ENCODE data around the gene ELOA2. TPM values are rescaled to one million over a fixed set of nuclear protein-coding genes. Genes with fewer than 3 reads are reported as not detected.
"Not testable (repeated sequence)": the region's sequence is repeated elsewhere in the genome, so short reads cannot be mapped to it uniquely, and the experiment has no call there.

The ELOA2 gene, protein sequence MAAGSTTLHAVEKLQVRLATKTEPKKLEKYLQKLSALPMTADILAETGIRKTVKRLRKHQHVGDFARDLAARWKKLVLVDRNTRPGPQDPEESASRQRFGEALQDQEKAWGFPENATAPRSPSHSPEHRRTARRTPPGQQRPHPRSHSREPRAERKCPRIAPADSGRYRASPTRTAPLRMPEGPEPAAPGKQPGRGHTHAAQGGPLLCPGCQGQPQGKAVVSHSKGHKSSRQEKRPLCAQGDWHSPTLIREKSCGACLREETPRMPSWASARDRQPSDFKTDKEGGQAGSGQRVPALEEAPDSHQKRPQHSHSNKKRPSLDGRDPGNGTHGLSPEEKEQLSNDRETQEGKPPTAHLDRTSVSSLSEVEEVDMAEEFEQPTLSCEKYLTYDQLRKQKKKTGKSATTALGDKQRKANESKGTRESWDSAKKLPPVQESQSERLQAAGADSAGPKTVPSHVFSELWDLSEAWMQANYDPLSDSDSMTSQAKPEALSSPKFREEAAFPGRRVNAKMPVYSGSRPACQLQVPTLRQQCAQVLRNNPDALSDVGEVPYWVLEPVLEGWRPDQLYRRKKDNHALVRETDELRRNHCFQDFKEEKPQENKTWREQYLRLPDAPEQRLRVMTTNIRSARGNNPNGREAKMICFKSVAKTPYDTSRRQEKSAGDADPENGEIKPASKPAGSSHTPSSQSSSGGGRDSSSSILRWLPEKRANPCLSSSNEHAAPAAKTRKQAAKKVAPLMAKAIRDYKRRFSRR
- not detected for total RNA-seq

DNA sequence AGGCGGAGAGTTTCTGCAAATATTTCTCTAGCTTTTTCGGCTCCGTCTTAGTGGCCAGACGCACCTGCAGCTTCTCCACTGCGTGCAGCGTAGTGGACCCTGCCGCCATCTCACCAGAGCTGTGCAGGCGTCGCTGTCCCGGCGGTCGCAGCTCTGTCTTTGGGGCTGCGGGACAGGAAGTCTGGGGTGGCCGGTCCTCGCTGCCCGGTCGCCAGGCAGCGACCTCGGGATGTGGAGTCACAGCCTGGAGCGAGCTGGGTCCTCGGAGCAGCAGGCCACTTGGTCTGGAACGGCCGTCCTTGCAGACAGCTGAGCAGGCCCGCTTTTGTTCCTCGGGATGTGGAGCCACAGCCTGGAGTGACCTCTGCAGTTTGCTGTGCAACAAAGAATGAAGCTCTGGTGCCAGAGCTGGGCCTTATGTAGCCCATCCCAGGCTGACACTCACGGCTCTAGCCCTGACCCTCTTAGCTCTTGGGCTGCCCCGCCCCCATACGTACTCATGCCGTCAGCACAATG is at the start of gene ELOA2:
ELOA2 (minus strand) TSS at position 466 of the 516 bp plus-strand sequence; CDS start at position 109, 357 bp downstream.
- DNase-seq: no peak

DNA sequence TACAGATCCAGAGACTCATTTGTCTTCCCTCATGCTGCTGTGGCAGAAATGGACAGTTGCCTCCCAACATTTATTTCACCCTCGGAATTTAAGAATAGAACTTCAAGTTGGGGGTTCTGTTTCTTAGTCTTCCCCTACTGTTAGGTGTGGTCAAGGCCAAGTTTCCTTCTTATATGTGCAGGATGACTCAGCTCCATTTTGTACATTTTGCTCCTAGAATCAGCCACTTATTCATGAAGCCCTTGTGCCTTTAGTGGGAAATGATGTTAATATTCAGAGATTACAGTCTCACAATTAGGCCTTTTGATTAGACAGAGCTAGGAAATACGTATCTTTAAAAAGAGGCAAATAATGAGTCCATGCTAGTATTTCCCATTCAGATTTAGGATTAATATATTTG is 46.2 kb upstream of the ELOA2 start:
- no peak for DNase-seq

DNA sequence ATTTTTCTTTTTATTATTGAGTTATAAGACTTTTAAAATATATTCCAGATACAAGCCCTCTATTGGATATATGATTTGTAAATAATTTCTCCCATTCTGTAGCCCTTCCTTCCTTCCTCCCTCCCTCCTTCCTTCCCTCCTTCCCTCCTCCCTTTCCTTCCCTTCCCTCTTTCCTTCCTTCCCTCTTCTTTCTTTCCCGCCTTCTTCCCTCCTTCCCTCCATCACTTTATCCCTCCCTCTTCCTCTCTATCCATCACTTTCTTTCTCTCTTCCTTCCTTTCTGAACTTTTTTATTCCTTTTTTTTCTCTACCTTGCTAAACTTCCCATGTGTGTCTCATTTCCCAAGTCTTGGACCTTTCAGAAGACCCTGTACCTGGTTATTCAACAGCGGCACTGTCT is 45.5 kb upstream of the ELOA2 start:
- no peak for DNase-seq

DNA sequence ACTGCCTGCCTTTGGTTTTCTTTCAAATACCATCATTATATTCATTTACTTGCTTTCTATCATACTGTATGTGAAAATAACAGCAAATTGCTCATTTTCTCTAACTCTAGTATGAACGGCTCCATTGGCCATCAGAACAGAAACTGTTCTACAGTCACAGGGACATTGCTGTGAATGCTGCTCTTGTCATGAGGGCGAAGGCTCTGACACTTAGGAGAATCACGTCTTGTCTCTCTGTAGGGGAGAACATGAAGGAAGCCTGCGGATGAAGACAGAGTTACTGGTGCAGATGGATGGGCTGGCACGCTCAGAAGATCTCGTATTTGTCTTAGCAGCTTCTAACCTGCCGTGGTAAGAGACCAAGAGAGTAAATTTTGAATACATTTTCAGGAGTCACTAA is 41.7 kb upstream of the ELOA2 start:
- DNase-seq: no peak

DNA sequence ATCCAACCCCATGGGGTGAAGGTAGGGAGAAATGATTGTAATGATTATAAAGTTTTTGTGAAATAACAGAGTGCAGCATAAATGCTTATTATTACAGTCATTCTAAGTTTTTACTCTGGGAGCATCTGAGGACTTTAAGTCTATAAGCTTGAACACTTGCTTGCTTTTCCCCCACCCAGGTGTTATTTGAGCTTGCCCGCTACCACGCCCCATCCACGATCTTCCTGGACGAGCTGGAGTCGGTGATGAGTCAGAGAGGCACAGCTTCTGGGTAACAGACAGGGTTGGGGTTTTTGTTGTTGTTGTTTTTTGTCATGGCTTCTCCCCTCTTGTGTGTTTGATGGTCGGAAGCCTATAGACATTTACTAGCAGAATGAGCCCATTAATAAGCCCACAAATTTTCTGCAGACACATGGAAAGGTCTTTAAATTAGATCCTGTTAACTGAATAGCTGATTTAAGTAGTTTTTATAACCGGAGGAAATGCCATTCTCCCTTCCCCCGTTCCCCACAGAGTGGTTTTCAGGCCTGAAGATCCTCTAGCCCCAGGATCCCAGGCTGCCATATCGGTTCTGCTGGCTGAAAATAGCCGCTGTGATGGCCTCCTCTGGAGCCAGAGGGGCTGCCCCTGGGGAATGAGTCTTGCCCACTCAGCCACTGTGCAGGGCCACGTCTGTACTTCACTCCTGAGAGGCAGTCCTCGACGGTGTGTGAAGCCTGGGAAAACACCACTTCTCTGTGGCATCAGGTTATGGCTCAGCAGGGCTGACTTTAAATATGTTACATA is 39.9 kb upstream of the ELOA2 start:
- DNase-seq: no peak

DNA sequence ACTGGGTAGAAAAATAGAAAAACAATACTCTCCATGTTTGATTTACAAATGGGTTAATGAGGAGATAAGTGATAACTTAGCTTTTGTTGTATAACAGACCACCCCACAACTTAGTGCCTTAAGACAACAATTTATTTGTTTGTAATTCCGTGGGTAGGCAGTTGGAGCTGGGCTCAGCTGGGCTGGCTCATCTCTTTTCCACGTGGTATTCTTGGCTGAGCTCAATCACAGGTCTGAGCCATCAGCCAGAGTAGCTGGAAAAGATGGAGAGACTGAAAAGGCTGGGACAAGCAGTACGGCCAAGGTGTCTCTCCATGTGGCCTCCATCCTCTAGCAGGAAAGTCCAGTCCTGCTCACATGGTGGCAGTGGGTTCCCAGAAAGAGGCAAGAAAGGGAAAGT is 32.2 kb upstream of the ELOA2 start:
- DNase-seq: no peak

DNA sequence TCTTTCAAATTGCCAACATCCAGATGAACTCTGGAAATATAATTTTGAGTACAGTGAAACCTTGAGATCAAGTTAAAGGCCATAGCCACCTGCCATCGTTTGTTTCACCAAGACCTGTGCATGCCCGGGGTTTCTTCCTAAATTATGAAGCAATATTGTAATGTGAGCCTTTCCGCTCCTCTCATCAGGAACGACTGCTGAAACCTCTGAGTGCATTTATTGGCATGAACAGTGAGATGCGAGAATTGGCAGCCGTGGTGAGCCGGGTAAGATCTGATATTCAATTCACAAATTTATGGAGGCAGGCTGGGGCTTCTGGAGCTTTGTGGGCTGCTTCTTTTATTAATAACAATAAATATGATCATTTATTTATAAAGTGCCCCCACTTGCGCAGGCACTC is 27.7 kb upstream of the ELOA2 start:
- no peak for DNase-seq

DNA sequence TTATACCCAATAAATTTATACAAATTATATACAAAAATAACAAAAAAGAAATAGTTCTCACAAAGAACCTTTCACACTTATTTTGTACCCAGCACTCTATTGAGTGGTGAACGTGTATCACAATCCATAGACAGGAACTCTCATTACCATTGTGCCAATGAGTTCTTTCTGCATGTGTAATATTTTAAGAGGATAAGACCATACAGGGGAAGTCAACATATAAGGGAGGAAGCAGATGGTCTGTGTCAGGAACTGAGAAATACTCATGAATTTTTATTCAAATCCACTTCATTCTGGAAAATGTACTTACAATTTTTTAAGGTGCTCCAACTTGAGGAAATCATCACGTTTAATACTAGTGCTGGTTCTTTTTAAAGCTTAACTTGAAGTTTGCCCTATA is 27.1 kb upstream of the ELOA2 start:
- DNase-seq: no peak

DNA sequence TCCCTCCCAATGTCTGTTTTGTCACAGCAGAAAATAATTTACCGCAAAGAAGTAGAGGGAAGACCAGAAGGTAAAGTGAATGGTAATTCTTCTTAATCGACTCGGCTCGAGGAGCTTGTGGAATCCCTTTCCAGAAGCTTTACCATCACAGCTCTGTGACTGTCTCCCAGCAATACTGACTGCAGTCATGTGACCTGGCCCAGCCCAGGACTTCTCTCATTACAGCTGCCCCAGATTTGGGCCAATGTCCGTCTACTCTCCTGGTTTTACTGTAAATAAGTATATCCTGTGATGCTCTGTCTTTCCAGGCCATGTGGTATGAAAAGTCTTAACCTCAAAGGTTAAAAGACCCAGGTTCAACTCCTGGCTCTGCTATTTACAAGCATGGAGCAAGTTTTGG is 18.9 kb upstream of the ELOA2 start:
- no peak for DNase-seq

DNA sequence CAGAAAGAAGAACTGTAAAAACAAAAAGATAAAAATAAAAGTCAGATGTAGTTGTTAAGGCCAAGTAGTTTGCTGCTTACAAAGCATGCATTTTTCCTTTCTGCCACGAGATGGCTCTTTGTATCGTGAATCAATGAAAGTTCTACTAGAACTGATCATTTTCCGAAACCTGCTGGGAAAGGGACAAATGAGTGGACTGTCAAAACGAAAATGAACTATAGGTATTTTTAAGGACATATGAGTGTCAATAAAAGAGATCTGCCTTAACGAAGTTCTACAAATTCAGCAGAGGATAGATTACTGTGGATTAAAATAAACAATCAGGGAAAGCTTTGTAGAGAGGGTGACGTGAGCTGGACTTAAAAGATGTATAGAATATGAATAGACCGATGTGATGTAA is 15.0 kb upstream of the ELOA2 start:
- peak; percentile 14 for DNase-seq

DNA sequence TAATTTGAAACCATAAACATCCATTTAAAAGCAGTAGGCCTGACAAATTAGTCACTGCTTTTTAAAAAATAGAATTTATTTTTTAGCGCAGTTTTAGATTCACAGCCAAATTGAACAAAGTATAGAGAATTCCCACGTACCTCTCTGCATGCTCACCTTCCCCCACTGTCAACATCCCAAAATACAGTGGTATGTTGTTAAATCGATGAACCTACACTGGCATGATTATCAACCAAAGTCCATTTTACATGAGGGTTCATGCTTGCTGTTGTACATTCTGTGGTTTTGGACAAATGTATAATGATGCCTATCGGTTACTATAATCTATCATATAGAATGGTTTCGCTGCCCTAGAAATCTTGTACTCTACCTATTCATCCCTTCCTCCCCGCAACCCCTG is 5.6 kb upstream of the ELOA2 start:
- no peak for DNase-seq

DNA sequence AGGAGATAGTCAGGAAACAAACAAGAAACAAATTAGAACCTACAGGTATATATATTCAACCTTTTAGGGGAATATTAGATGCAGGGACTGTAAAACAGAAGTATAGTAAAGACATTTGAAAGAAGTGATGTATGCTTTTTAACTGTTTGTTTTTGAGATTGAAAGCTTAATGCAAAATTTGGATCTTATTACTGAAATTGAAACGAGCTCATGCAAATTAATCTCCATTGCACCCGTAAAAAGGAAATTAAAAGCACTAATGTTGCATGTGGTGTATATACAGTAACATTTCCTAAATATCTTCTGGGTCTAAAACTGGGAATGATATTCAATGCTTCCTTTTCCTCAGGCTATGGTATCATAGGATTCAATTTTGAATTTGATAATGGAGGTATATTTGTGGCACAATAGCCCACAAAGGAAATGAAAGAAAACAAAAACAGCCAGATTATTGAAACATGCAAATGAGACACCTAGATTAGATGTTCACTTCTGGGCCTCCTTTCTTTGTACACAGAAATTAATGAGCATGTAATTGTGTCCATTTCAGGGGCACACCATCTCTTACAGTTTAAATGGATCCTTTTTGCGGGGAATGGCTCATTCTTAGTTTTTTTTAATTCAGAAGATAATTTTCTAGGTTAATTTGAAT is 1.6 kb upstream of the ELOA2 start:
- DNase-seq: no peak

DNA sequence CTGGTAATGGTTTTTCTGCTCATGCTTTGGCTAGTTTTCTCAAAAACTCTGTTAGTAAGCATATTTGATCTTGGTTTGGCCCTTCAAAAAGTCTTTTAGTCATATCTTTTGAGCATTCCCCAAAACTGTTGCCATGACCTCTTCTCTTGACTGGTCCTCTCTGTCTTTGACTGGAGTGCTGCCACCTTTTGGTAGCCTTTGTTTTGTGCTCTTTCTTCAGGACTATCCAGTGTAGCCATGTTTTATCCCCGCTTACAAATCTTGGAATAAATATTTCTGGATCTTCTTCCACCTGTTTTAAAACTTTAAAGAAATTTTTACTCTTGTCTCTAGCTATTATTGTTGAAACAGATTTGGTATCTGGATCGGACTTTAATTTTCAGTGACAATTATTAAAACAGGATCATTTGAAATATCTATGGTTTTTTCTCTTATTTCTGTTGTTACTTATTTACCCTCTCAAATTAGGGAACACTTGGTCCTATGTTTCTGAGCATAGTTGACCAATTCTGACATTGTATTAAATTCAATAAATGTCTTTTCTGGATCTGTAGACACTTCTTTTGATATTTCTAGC is 965 bp upstream of the ELOA2 start:
- no peak for DNase-seq

DNA sequence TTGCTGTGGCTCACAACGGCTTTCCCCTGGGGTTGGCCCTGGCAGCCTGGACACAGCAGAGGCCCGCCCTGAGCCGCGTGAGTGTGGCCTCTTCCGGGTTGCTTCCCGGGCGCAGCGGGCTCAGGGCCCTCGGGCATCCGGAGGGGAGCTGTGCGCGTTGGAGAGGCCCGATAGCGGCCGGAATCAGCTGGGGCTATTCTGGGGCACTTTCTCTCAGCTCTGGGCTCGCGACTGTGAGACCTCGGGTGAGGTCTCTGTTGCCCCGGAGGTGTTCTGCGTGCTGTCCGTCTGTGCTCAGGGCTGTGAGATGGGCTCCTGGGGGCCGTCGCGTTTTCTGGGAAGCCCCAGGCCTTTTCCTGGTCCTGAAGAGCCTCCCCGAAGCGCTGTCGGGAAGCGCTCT is 830 bp downstream of the ELOA2 start:
- not testable (repeated sequence) for DNase-seq

DNA sequence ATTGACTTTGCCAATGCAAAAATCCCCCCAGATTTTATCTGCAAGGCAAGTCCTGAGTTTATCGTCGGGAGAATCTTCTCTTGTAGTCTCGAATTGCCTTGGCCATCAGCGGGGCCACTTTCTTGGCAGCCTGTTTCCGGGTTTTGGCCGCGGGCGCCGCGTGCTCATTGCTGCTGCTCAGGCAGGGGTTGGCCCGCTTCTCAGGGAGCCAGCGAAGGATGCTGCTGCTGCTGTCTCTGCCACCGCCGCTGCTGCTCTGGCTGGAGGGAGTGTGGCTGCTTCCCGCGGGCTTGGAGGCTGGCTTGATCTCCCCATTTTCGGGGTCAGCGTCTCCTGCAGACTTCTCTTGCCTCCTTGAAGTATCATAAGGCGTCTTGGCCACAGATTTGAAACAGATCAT is 2.5 kb downstream of the ELOA2 start:
- DNase-seq: no peak

DNA sequence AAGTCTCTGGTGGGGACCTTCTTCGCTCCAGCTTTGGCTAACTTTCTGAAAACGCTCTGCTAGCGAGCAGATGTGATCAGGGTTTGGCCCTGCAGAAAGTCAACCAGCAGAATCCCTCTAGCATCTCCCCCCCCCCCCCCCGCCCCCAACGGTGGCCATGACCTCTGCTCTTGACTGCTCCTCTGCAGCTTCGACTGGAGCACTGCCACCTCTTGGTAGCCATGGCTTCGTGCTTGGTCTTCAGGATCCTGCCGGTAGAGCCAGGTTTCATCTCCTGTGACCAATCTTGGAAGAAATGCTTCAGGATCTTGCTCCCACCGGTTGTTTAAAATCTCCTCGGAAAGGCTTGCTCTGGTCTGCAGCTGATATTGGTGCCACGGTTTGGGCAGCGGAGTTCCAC is 4.5 kb downstream of the ELOA2 start:
- DNase-seq: not testable (repeated sequence)

DNA sequence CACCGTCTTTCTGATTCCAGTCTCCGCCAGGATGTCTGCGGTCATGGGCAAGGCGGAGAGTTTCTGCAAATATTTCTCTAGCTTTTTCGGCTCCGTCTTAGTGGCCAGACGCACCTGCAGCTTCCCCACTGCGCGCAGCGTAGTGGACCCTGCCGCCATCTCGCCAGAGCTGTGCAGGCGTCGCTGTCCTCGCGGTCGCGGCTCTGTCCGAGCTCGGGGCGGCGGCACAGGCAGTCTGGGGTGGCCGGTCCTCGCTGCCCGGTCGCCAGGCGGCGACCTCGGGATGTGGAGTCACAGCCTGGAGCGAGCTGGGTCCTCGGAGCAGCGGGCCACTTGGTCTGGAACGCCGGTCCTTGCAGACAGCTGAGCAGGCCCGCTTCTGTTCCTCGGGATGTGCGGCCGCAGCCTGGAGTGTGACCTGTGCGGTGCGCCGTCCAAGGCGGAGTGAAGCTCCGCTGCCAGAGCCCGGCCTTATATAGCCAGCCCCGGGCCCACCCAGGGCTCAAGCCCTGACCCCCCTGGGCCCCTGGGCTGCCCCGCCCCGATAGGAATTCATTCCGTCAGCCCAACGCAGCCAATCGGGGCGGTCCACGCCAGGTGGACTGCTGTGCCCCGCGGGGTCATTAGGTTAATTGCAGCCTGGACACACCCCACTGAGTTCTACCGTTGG is 5.6 kb downstream of the ELOA2 start:
- DNase-seq: not testable (repeated sequence)

DNA sequence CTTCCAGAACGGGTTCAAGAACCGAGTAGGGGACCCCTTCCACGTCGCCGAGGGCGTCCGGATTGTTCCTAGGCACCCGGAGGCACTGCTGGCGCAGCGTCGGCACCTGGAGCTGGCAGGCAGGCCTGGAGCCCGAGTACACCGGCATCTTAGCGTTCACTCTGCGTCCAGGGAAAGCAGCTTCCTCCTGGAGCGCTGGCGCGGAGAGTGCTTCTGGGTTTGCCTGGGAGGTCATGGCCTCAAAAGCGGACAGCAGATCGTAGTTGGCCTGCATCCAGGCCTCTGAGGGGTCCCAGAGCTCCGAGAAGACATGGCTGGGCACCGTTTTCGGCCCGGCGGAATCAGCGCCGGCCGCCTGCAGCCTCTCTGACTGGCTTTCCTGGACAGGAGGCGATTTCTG is 6.7 kb downstream of the ELOA2 start:
- DNase-seq: not testable (repeated sequence)

DNA sequence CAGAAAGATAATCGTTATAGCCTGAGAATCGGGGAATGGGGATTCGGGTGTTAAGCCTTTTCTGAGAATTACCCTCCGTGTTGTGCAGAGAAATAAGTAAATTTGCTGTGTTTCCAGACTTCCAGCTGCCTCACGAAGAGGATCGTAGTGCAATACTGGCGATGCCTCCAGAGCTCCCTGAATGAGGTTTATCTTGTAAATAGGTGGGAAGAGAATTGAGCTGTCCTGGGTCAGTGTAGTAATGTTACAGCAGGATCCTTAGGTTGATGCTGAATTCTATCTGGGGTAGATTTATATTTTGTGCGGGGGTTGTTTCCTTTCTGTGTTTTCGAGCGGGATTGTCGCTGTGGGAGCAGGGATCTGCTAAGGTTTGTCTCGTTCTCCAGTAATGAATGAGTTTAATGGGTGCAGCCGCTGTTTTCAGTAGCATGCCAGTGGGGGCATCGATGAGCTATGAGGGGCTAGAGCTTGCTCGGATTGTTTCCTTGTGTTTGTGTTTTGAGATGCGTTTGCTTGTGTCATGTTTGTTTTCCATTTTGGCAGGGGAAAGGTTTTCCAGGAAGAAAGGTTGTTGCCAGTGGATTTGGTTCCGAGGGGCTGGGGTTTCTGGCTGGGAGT is 9.8 kb downstream of the ELOA2 start:
- not testable (repeated sequence) for DNase-seq

DNA sequence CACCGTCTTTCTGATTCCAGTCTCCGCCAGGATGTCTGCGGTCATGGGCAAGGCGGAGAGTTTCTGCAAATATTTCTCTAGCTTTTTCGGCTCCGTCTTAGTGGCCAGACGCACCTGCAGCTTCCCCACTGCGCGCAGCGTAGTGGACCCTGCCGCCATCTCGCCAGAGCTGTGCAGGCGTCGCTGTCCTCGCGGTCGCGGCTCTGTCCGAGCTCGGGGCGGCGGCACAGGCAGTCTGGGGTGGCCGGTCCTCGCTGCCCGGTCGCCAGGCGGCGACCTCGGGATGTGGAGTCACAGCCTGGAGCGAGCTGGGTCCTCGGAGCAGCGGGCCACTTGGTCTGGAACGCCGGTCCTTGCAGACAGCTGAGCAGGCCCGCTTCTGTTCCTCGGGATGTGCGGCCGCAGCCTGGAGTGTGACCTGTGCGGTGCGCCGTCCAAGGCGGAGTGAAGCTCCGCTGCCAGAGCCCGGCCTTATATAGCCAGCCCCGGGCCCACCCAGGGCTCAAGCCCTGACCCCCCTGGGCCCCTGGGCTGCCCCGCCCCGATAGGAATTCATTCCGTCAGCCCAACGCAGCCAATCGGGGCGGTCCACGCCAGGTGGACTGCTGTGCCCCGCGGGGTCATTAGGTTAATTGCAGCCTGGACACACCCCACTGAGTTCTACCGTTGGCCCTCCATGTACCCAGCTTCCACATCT is 11.5 kb downstream of the ELOA2 start:
- not testable (repeated sequence) for DNase-seq

DNA sequence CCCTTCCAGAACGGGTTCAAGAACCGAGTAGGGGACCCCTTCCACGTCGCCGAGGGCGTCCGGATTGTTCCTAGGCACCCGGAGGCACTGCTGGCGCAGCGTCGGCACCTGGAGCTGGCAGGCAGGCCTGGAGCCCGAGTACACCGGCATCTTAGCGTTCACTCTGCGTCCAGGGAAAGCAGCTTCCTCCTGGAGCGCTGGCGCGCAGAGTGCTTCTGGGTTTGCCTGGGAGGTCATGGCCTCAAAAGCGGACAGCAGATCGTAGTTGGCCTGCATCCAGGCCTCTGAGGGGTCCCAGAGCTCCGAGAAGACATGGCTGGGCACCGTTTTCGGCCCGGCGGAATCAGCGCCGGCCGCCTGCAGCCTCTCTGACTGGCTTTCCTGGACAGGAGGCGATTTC is 12.6 kb downstream of the ELOA2 start:
- not testable (repeated sequence) for DNase-seq
